Glutamatergic neuron (in vitro differentiated cells): Measurements from ENCODE around the gene SKI. TPM values are rescaled to one million over a fixed set of nuclear protein-coding genes. Genes with fewer than 3 reads are reported as not detected.
A peak's percentile ranks its signal among the peaks of the same experiment; 100 is the strongest.

Source experiments
- DNase-seq: peaks from one replicate; pipeline ENCODE4 v3.0.0; 2022
- H3K27ac Mint-ChIP-seq: one replicate; pipeline ENCODE4 v1.8.0; 2020; ENCODE audit warnings: mild to moderate bottlenecking, mixed read lengths, inconsistent platforms; ENCODE audit not compliant: unreplicated experiment
- H3K27me3 Mint-ChIP-seq: one replicate; pipeline ENCODE4 v1.8.0; 2020; ENCODE audit warnings: mild to moderate bottlenecking, moderate library complexity, mixed read lengths, inconsistent platforms; ENCODE audit not compliant: unreplicated experiment
- H3K36me3 Mint-ChIP-seq: one replicate; pipeline ENCODE4 v1.8.0; 2020; ENCODE audit warnings: mild to moderate bottlenecking, mixed read lengths, inconsistent platforms; ENCODE audit not compliant: unreplicated experiment
- H3K4me1 Mint-ChIP-seq: one replicate; pipeline ENCODE4 v1.8.0; 2020; ENCODE audit warnings: mild to moderate bottlenecking, low read depth, mixed read lengths, inconsistent platforms; ENCODE audit not compliant: unreplicated experiment
- H3K4me3 Mint-ChIP-seq: one replicate; pipeline ENCODE4 v1.8.0; 2020; ENCODE audit warnings: mild to moderate bottlenecking, mixed read lengths, inconsistent platforms; ENCODE audit not compliant: unreplicated experiment
- H3K9me3 Mint-ChIP-seq: one replicate; pipeline ENCODE4 v1.8.0; 2020; ENCODE audit warnings: mild to moderate bottlenecking, moderate library complexity, mixed read lengths, inconsistent platforms; ENCODE audit not compliant: unreplicated experiment
- total RNA-seq: library from RNA; stranded (reverse); fragmentation: NEBNext Ultra II Directional; extraction: Animal tissue kit (Norgen Biotek cat#: 25700); gene quantifications from one replicate; pipeline ENCODE4 v1.2.1, GENCODE V29; 2021; ENCODE audit not compliant: unreplicated experiment
- TF ChIP-seq, protein P1 (sequence below): fragments of 200-600 bp; sonication (generic); IDR thresholded peaks from one replicate; pipeline ENCODE4 v1.5.0; 2021; ENCODE audit not compliant: partially characterized antibody, unreplicated experiment

Gene SKI
- total RNA-seq, 1 donor from 2014 or later: 143 TPM

DNA sequence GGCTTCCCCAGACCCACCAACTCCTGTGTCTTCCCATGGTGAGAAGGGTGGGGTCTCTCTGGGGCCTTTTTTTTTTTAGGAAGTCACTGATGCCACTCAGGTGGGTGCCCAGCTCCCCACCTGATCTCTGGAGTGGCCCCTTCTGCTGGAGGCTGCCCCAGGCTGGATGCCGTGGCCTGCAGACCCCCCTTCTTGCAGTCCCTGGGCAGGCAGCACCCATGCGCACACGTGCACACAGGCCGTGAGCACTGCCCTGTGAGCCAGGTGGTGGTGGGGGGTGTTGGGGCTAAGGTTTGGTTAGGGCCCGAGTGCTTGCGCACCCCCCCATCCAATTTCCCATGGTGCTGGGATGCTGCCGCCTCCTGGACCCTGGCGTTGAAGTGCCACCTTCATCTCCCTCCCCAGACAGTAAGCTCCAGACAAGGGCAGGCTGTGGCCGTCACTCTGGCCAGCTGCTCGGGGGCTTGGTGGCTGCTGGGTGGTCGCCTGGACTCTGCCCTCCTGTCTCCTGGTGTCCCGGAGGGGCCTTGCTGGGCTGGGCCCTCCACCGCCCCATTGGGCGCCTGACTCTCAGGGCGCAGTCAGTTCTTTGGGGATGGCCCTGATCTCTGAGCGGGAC, 50.6 kb downstream of the SKI start:
- no peaks in the 10 kb centered on the region for H3K36me3 Mint-ChIP-seq
- peak overlapping the region; percentile 61 for H3K4me3 Mint-ChIP-seq
- no peak for DNase-seq
- peaks cover 39% of the 10 kb centered on the region for H3K4me1 Mint-ChIP-seq
- peaks cover 16% of the 10 kb centered on the region for H3K9me3 Mint-ChIP-seq
- peak overlapping the region; percentile 82 for H3K27ac Mint-ChIP-seq
- peaks cover 6% of the 10 kb centered on the region for H3K27me3 Mint-ChIP-seq
- TF ChIP-seq, protein P1, sequence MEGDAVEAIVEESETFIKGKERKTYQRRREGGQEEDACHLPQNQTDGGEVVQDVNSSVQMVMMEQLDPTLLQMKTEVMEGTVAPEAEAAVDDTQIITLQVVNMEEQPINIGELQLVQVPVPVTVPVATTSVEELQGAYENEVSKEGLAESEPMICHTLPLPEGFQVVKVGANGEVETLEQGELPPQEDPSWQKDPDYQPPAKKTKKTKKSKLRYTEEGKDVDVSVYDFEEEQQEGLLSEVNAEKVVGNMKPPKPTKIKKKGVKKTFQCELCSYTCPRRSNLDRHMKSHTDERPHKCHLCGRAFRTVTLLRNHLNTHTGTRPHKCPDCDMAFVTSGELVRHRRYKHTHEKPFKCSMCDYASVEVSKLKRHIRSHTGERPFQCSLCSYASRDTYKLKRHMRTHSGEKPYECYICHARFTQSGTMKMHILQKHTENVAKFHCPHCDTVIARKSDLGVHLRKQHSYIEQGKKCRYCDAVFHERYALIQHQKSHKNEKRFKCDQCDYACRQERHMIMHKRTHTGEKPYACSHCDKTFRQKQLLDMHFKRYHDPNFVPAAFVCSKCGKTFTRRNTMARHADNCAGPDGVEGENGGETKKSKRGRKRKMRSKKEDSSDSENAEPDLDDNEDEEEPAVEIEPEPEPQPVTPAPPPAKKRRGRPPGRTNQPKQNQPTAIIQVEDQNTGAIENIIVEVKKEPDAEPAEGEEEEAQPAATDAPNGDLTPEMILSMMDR: no peak

DNA sequence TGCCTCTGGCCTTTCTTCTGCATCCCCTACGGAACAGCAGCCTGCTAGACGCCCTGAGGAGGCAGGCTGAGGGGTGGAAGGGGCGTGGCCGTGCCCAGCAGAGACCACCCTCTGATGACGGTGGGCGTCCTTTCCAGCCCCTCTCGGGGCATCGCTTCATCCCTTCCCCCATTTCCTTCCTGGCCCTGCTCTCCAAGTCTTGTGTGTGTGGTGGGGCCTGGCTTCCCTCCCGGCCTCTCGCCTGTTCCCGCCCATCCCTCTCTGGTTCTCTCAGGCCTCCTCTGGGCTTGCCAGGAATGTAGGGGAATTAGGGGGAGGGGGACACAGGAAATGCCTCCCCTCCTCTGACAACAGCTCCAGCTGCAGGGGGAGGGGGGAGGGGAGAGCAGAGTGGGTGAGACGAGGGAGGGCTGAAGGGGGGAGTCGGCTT, 51.1 kb downstream of the SKI start:
- no peaks in the 10 kb centered on the region for H3K36me3 Mint-ChIP-seq
- peaks cover 17% of the 10 kb centered on the region for H3K9me3 Mint-ChIP-seq
- peak overlapping the region; percentile 82 for H3K27ac Mint-ChIP-seq
- TF ChIP-seq, protein P1: no peak
- peak; percentile 49 for DNase-seq
- H3K27me3 Mint-ChIP-seq: peaks cover 6% of the 10 kb centered on the region
- peak overlapping the region; percentile 61 for H3K4me3 Mint-ChIP-seq
- peaks cover 40% of the 10 kb centered on the region for H3K4me1 Mint-ChIP-seq

GRCh38 chr1:2279817-2280216, 51.7 kb downstream of the SKI start:
- peaks cover 42% of the 10 kb centered on the region for H3K4me1 Mint-ChIP-seq
- H3K27ac Mint-ChIP-seq: peak overlapping the region; percentile 59
- TF ChIP-seq, protein P1: no peak
- H3K27me3 Mint-ChIP-seq: peaks cover 6% of the 10 kb centered on the region
- H3K4me3 Mint-ChIP-seq: peak overlapping the region; percentile 61
- no peak for DNase-seq
- peaks cover 18% of the 10 kb centered on the region for H3K9me3 Mint-ChIP-seq
- H3K36me3 Mint-ChIP-seq: no peaks in the 10 kb centered on the region

- H3K4me1 Mint-ChIP-seq: peaks cover 19% of the 10 kb centered on the region
Measured at GRCh38 chr1:2282556-2283270, 54.6 kb downstream of the SKI start.

More at GRCh38 chr1:2282556-2283270, 54.6 kb downstream of the SKI start:
- Mint-ChIP-seq H3K27ac (no peak overlapping the region), H3K9me3 (peaks cover 10% of the 10 kb centered on the region), H3K27me3 (peaks cover 11% of the 10 kb centered on the region), H3K4me3 (no peak overlapping the region), H3K36me3 (no peaks in the 10 kb centered on the region)
- no peak for DNase-seq
- TF ChIP-seq, protein P1: no peak
